DMS 273 (cell line): ENCODE measurements around the gene NR2C2.

Experiments
- DNase-seq: peaks from one replicate; lab custom pipeline; 2025; ENCODE audit not compliant: unreplicated experiment; lab: John Stamatoyannopoulos, UW

Gene NR2C2

DNA sequence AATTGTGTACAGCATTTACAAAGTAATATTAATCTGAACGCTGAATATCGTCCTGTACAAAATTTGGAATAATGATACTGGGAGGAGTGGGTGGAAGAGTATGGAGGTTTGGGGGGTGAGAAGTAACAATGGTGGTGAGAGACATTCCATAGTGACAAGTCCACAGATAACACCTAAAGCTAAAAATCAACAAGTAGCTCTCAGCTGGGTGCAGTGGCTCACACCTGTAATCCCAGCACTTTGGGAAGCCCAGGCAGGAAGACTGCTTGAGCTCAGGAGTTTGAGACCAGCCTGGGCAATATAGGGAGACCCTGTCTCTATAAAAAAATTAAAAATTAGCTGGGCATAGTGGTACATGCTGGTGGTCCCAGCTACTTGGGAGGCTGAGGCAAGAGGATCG, 112.6 kb downstream of the NR2C2 start:
- DNase-seq: no peak

DNA sequence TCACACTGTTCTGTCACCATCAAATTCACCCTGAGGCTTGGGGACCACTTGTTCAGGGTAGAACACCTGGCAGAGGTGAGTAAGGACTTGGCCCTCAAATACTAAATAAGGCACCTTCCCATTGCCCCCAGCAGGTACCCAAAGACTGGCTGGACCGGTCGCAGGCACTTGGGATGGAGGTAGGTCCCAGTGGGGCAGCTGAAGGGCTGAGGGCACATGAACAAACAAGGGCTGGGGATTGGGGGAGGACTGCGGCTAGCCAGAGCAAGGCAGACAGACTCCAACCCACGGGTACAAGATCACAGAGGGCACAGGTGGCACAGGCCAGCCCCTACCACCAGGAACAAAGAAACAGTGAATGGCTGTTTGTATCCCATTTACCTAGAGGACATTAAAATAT, 115.9 kb downstream of the NR2C2 start:
- no peak for DNase-seq

DNA sequence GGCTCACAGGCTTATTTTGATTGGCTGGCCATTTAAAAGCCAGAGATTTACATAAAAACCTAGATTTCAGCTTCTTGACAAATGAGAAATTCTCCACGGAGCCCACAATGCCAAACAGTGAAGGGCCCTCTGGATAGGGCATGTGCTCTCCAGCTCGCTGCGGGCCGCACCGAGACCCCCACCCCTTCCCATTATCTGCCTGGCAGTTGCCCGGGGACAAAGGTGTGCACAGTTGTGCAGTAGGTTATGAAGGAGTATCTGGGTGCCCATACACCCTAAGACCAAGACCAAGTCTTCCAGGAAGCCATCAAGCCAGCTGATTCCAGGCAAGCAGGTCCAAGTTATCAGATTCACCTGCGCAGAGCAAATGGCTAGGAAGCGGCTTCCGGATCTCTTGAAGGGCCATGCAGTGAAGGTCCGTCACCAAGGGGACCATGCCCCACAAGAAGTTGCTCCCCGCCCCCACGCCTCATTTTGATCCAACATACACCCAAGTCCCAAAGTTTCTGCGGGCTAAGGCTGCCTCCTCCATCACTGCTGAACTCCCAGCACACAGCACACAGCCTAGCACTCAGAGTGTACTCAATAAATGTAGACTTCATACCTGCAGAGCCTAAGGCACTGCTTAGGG, 116.4 kb downstream of the NR2C2 start:
- DNase-seq: no peak

DNA sequence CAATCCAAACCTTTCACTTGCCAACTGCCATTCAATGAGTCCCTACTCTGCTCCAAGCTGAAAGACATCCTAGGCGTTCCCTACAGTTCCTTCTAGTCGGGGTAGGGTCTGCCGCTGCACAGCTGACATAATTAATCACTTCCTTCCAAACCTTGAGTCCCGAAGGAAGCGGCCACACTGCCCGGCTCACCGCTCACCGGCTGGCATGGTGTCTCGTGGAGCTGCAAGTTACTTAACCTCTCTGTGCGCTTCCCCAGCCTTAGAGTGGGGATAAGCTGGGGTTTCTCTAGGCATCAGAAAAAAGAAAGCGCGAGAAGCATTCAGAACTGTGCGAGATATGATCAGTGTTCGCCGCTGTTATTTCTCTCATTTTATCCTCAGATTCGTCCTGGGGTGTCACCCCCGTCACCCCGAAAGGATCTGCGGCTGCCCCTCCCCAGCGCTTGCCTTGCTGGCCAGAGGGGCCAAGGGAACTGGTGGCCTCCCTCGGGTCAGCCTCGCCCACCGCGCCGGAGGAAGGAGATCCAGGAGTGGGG, 117.0 kb downstream of the NR2C2 start:
- DNase-seq: peak; percentile 37

DNA sequence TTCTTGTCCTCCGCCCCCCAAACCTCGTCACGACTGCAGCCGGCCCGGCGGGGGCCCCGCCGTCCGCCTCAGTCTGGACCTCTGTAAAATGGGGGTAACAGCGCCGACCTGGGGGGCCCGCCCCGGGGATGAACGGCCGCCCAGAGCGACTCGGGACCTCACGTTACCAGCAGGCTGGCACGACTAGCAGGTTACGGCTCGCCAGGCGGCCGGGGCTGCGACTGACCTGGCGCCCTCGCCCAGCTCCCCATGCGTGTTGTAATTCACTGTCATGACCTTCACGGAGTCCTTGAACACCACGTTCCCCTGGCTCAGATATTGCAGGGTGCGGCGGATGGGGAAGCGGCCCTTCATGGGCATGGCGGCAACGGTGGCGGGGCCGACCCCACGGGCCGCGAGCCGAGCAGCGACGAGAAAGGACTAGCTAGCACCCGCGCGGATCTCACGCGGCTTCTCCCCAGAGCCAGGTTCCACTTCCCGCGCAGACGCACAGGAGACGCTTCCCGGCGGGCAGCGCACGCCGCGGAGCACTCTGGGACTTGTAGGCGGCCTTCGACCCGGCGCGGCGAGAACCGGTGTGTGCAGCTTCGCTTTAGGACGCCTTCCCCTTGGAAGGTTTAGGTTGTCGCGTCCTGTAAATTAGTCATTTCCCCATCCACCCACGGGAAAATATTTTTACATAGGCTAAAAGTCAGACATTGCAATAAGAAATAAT, 117.6 kb downstream of the NR2C2 start, which contains the start of gene MRPS25:
TSS of gene MRPS25 (minus strand) at position 481 of the 715 bp plus-strand sequence. CDS start at position 360, 121 bp downstream.
- peak; percentile 94 for DNase-seq

DNA sequence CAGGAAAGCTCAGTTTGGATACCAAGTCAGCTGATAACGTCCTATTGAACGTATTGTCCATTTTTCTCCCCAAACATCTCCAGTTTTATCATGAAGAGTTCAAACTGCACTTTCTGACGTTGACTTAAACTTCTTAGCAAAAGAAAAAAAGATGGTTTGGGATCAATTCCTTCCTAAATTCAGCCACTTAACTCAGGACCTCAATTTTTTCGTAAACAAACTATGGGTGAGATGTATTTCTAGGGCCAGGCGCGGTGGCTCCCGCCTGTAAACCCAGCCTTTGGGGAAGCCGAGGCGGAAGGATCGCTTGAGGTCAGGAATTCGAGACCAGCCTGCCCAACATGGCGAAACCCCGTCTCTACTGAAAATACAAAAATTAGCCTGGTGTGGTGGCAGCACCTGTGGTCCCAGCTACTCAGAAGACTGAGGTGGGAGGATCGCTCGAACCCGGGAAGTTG, 118.2 kb downstream of the NR2C2 start:
- DNase-seq: no peak

DNA sequence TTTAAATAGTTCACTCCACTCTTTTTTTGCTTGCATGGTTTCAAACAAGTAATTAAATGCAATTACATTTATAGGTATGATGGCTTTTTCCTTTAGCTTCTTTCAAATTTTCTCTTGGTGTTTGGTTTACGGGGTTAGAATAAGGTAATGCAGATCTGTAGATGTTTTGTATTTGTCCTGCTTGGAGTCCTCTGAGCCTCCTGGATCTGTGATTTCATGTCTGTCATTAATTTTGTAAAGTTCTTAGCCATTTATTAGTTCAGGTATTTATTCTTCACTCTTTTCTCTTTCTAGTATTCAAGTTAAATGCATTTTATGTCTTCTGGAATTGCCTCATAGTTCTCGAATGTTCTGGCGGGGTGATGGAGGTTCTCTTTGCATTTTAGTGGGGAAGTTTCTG, 119.1 kb downstream of the NR2C2 start:
- DNase-seq: no peak

DNA sequence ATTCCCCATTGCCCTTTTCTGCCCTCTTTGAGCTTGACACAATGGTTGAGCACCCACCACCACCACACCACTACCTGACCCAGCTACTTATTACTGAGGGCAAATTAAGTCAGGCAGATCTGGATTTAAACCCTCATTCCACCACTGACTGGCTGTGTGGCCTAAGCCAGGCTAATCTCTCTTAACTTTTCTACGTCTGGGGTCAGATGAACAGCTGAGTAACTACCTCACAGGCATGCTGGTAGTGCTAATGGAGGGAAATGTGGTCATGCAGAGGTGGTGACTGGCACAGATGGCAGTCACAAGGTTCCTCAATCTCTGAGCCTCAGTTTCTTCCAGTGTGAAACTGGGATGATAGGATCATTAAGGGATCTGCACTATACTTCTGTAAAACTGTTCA, 122.1 kb downstream of the NR2C2 start:
- DNase-seq: no peak

DNA sequence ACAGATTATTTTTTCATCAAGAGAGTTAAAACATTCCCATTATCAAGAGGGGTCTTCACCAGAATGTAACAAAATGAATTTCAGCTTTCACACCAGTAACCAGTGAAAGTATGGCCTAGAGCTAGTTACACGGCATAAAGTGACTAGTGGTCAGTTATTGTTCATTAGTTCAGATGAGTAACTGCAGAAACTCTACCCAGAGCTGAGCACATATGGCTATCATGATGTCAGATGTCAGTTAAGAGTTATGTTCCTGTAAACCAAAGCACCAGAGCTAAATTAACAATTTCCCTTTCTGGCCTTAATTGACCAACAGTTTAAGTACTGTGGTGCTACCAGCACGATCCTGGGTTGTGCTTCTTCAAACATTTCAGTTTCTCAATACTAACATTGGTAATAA, 124.3 kb downstream of the NR2C2 start:
- DNase-seq: no peak

DNA sequence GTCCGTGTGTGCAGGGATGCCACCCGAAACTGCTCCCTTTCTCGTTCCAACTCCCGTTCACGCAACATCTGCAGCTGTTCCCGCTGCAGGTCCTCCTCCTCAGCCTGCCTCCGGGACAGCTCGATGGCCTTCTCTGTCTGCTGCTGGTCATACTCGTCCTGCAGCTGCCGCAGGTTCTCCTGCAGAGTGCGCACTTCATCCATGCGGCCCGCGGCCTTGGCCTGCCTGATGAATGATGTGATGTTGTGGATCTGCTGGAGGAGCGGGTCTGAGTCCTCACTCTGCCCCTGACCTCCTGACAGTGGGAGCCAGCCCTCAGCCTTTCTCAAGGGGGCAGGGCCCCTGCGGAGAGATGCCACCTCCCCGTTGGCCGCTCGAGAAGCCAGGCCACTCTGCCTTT, 127.1 kb downstream of the NR2C2 start:
- DNase-seq: no peak

DNA sequence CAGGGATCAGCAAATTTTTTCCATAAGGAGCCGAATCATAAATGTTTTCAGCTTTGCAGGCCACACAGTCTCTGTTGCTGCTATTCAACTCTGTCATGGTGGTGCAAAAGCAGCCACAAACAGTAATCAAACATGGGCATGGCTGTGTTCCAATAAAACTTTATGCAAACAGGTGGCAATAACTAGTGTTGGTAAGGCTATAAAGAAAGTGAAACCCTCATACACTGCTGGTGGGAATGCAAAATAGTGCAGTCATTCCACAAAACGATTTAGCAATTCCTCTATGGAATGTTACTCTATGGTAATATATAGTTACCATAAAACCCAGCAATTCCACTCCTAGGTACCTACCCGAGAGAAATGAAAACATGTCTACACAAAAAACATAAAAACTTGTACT, 131.7 kb downstream of the NR2C2 start:
- no peak for DNase-seq

DNA sequence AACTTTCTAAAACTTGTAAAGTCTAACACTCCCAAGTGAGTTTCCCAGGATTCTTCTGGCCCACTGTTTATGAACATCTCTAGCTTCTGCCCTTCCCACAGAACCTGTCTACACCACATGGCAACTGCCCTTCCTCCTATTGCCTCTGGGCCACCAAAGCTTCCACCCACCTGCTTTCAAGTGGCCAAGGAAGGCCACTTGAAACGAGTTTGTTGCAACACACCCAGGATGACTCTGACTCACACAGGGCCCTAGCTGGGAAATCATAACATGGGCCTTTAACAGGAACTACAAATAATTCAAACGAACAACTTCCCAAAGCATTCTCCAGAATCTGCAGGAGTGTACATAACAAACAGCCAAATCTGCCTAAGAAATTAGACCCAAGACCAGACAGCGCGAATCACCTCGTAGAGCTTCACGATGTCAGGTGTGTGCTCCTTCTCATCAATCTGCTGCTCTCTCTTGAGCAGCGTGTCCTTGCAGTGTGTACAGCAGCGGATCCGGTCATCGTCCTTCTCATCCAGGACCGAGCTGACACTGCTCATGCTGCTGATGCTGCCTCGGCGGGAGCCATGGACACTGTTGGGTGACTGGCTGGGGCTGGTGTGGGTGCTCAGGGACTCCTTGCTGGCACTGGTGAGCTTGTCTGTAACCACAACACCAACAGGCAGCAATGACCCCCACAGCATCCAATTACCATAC, 134.7 kb downstream of the NR2C2 start:
- no peak for DNase-seq

DNA sequence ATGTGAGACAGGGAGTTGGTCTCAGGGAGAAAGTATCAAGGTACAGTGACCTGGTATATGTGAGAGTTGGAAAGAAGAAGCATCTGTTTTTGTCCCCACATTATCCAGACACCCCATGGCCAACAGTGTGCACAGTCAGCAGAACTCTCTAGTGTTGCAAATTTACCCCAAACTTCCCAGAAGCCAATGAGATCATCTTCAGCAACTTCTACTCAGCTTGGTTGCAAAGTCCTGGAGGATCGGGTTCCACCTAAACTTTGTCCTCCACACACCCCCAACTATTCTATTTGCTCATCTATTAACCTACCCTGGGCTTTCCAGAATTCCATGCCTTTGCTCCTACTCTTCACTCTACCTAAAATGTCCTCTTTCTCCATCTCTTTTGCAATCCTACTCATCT, 135.9 kb downstream of the NR2C2 start:
- DNase-seq: no peak

DNA sequence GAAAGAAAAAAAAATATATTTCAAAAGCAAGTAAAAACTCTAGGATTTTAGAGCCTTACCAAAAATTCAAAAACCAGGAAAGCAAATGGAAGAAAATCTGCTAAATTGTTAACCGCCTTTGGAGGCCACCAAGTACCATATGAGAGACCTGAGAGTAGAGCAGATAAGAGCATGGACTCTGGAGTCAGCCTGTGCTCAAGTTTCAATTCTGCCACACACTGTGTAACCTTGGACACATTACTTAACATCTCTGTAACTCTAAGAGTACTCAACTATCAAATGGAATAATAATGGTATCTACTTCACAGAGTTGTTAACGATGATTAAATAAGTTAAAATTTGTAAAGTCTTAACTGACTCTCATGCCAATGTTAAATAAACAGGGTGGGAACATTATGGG, 138.9 kb downstream of the NR2C2 start:
- DNase-seq: no peak

DNA sequence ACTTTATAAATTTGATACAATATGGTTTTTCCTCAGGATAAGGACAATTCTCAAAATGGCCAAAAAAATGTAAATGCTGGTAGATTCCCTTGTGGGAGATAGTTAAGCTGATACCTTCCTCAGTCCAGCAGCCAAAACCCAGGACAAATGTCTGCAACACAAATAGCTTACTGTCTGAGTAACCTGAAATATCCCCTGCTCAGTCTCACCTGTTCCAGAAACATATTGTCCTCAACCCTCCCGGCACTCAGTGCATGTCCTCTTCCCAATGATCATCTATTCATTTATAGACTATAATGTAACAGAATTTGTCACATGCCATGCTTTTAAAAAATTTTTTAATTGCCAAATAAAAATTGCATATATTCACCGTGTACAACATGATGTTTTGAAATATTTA, 139.3 kb downstream of the NR2C2 start:
- DNase-seq: no peak

DNA sequence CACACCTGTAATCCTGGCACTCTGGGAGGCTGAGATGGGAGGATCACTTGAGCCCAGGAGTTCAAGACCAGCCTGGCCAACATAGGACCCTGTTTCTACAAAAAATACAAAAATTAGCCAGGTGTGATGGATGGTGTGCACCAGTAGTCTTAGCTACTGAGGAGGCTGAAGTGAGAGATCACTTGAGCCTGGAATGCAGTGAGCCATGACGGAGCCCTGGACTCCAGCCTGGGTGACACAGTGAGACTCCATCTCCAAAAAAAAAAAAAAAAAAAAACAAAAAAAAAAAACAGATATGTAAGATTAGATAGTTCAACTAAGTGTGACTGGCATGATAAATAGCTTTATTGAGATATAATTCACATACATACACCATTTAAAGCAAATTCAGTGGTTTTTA, 141.8 kb downstream of the NR2C2 start:
- DNase-seq: no peak

DNA sequence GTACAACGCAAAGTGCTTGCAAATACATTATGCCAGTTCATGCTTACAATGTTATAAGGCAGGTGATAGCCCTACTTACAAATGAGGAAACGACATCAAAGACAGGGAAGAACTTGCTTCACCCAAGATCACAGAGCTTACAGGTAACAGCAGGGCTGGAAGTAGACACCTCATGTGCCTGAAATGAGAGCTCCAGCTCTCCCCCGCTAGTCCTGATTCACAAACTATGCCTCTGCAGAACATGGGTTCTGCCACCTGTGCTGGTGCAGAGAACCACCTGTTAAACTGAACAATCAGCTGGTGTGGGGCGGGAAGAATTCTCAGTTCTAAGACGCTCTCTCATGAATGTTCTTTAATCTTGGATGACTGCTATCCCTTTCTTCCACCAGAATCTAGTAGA, 144.2 kb downstream of the NR2C2 start:
- no peak for DNase-seq

DNA sequence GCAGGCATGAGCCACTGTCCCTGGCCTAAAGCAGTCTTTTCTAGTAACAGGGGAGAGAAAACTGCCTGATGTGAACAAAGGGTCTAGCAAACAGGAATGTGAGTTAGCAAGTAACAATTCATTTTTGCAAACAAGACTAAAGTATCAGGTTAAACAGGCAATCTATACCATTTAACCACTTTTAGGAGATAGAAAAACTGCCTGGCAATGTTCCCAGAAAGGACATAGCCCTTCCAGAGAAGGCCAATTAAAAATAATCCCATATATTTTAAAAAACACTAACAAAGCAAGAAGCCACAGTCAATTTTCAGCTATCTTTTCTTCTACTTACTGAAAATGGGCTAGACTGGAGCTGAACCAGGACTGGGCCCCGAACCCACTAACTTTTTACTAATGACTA, 145.3 kb downstream of the NR2C2 start:
- no peak for DNase-seq

DNA sequence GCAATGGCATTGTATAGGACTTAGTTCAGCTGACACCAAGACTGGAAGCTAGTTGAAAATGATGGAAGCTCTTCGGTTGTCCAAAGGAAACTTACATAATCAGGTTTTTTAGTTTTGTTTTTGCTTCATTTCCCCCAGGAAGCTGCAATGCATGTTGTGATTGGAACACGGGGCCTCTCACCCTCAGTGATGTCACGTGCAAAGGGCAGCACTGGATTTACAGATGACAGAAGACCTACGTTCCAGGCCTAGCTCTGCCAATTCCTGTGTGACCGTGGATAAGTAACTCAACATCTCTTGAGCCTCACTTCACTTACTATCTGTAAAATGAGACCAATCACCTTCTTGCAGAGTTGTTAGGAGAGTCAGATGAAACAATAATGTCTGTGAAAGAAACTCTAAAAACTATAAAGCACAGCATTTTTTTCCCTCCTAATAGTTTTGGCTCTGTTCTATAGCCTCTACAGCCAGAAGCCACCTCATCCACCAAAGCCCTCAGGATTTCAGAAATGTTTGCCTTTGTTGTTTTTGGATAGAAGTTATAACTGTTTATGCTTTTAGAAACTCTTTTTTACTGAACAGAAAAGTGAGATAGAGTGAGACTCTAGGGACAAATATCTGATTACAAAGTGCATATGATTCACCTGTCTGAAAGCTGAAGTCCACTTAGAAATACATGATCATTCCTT, 146.9 kb downstream of the NR2C2 start:
- DNase-seq: no peak

DNA sequence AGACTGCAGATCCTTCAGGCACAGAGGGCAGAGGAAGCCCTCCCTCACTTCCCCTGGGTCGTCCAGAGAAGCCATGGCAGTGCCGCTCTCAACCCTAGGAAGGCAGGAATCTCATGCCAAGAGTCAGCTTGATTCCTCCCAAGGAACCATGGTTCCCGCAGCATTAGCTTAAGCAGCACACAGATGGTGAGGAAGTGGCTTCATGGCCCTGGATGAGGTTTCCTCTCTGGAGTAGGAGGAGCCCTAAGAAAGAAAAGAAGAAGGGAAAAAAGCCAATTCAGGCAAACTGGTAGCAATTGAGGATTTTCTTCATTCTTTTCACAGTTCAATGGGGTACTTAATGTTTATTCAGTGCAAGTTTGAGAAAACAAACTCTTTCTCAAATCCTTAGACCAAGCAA, 148.7 kb downstream of the NR2C2 start:
- no peak for DNase-seq

DNA sequence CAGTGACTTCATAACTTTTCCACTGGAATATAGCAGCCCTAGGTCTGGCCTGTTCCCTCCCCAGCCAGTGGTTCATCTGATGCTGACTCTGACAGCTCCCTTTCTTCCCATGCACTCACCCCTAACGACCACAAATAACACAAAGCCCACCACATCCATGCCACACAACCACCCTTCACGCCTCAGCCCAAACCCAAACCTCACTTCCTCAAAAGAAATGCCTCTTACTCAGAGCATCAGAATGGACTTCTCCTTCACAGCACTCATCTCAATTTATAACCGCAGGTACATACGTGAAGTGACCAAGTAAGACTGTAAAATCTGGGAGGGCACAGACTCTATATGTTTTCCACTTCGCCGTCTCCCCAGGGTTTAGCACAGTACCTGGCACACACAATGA, 150.5 kb downstream of the NR2C2 start:
- DNase-seq: no peak
